EL (cell line): ENCODE results near the gene SALL4.

Experiments
- DNase-seq: peaks from one replicate; pipeline ENCODE4 v3.0.0-alpha.2; 2016

The SALL4 gene

GRCh38 chr20:51734876-51735720 is 67.2 kb downstream of the SALL4 start:
- DNase-seq: no peak

GRCh38 chr20:51733070-51733469 is 69.3 kb downstream of the SALL4 start:
- DNase-seq: no peak
